ENCODE data around the gene RRM1. TPM values are rescaled to one million over a fixed set of nuclear protein-coding genes. Genes with fewer than 3 reads are reported as not detected.

The RRM1 gene
- total and polyA plus RNA-seq, 8 donors: 3.3 to 27.8 (median 17.8) TPM

- intact Hi-C loops (cut with DNase I): no loop called here
- no peak for ATAC-seq
- peaks cover 0 to 12% (median 9%) of the 10 kb centered on the region in 3 donors for H3K36me3 ChIP-seq
These were observed 43.9 kb downstream of the RRM1 start for GRCh38 chr11:4138497-4138896.

DNA sequence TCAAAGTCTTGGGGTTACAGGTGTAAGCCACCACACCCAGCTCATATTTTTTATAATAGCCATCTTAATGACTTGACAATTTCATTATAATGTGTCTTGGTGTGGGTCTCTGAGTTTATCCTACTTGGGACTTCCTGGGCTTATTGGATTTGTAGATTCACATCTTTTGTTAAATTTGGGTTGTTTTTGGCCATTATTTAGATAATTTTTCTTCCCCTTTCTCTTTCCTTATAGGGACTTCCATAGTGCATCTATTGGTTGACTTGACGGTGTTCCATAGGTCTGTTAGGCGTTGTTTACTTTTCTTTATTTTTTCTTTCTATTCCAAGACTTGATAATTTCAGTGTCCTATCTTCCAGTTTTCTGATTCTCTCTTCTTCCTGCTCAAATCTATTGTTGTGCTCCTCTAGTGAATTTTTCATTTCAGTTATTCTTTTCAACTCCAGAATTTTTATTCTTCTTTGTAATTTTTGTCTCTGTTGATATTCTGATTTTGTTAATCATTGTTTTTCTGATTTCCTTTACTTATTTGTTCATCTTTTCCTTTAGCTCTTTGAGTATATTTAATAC lies 45.6 kb downstream of the RRM1 start:
- FAIRE-seq (no peak), DNase-seq (no peak), ATAC-seq (no peak)
- no peaks in the 10 kb centered on the region for H3K9me3 ChIP-seq
- H3K27ac ChIP-seq: no peak overlapping the region
- TF ChIP-seq, protein P1, sequence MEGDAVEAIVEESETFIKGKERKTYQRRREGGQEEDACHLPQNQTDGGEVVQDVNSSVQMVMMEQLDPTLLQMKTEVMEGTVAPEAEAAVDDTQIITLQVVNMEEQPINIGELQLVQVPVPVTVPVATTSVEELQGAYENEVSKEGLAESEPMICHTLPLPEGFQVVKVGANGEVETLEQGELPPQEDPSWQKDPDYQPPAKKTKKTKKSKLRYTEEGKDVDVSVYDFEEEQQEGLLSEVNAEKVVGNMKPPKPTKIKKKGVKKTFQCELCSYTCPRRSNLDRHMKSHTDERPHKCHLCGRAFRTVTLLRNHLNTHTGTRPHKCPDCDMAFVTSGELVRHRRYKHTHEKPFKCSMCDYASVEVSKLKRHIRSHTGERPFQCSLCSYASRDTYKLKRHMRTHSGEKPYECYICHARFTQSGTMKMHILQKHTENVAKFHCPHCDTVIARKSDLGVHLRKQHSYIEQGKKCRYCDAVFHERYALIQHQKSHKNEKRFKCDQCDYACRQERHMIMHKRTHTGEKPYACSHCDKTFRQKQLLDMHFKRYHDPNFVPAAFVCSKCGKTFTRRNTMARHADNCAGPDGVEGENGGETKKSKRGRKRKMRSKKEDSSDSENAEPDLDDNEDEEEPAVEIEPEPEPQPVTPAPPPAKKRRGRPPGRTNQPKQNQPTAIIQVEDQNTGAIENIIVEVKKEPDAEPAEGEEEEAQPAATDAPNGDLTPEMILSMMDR (IDR thresholded peaks at IDR 0.05): no peak
- no peaks in the 10 kb centered on the region for H3K4me1 ChIP-seq
- intact Hi-C loops (cut with DNase I): no loop called here
- H3K36me3 ChIP-seq: peaks cover 0 to 12% (median 9%) of the 10 kb centered on the region in 3 donors
- H3K4me3 ChIP-seq: no peak overlapping the region
- no peaks in the 10 kb centered on the region for H3K27me3 ChIP-seq
- 98 to 100% methylated on average over 2 of the region's 2 CpGs for WGBS, 2 donors

More at GRCh38 chr11:4138497-4138896, 43.9 kb downstream of the RRM1 start:
- no peak overlapping the region for H3K4me3 ChIP-seq
- no peaks in the 10 kb centered on the region for H3K4me1 ChIP-seq
- DNase-seq (no peak), FAIRE-seq (no peak)
- H3K27ac ChIP-seq: no peak overlapping the region
- TF ChIP-seq, protein P1 (IDR thresholded peaks at IDR 0.05): no peak
- WGBS, 2 donors: 94 to 95% methylated on average over 1 of the region's 1 CpG
- no peaks in the 10 kb centered on the region for H3K27me3 ChIP-seq
- H3K9me3 ChIP-seq: no peaks in the 10 kb centered on the region

DNA sequence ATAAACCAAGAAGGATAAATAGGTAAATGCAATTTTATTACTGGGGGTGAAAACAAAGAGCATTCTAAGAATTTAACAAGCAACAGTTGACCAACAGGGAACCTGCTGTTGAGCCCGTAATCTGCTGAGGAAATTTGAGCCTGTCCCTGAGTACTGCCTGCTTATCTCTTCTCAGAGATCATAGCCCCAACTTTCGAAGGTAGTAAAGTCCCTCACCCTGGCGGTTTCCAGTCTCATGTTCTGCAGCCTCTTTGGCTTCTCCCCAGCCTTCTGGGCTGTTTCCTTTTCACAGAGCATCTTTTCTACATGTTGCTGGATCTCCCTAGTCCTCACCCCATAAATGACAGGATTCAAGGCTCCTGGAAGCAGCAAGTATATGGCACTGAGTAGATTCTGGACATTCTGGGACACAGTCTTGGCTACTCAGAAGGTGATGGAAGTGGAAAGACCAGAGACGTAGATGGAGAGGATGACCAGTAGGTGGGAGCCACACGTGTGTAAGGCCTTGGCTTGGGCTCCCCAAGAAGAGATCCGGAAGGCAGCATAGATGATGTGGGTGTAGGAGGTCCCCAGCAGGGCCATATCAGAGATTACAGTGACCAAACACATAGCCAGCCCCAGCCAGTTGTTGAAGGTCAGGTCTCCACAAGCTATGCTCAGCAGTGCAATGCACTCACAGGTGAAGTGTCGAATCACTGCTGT lies 51.6 kb downstream of the RRM1 start:
- no peak for ATAC-seq
- no peak for FAIRE-seq
- H3K27me3 ChIP-seq: no peaks in the 10 kb centered on the region
- no peaks in the 10 kb centered on the region for H3K4me1 ChIP-seq
- H3K27ac ChIP-seq: no peak overlapping the region
- H3K36me3 ChIP-seq: no peaks in the 10 kb centered on the region
- intact Hi-C loops (cut with DNase I): no loop called here
- no peak overlapping the region for H3K4me3 ChIP-seq
- DNase-seq: no peak
- 76 to 80% methylated on average over 7 of the region's 7 CpGs for WGBS, 2 donors
- TF ChIP-seq, protein P1 (IDR thresholded peaks at IDR 0.05): no peak
- H3K9me3 ChIP-seq: no peaks in the 10 kb centered on the region

DNA sequence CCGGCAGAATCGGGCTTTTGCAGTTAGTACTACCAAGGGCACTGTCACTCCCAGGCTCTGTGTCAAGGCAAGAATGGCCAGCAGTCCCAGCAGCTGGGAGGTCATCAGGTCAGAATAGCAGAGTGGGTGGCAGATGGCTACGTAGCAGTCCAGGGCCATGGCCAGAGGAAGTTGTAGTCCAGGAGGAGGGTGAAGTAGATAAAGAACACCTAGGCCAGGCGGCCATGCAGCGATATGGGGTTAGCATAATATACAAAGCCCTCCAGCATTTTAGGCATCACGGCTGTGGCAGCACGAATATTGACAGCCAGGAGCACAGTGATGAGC lies 52.1 kb downstream of the RRM1 start:
- WGBS, 2 donors: 87 to 89% methylated on average over 7 of the region's 7 CpGs
- TF ChIP-seq, protein P1 (IDR thresholded peaks at IDR 0.05): no peak
- H3K27me3 ChIP-seq: no peaks in the 10 kb centered on the region
- H3K27ac ChIP-seq: no peak overlapping the region
- no peak for DNase-seq
- H3K9me3 ChIP-seq: no peaks in the 10 kb centered on the region
- H3K4me1 ChIP-seq: no peaks in the 10 kb centered on the region
- intact Hi-C loops (cut with DNase I): no loop called here
- no peaks in the 10 kb centered on the region for H3K36me3 ChIP-seq
- no peak overlapping the region for H3K4me3 ChIP-seq
- FAIRE-seq: no peak
- no peak for ATAC-seq

- DNase-seq: no peak
- intact Hi-C loops (cut with DNase I): no loop called here
- H3K27ac ChIP-seq: no peak overlapping the region
- H3K27me3 ChIP-seq: no peaks in the 10 kb centered on the region
- ATAC-seq: no peak
- H3K4me1 ChIP-seq: no peaks in the 10 kb centered on the region
- no peak overlapping the region for H3K4me3 ChIP-seq
- no peaks in the 10 kb centered on the region for H3K9me3 ChIP-seq
- H3K36me3 ChIP-seq: no peaks in the 10 kb centered on the region
- no peak for FAIRE-seq
- TF ChIP-seq, protein P1 (IDR thresholded peaks at IDR 0.05): no peak
These were observed 59.9 kb downstream of the RRM1 start for GRCh38 chr11:4154503-4154902.
